A549 treated with DMSO at 1 μM for 4 hours (cell line): ENCODE results near the gene SYNPO2L. TPM values are rescaled to one million over a fixed set of nuclear protein-coding genes. Genes with fewer than 3 reads are reported as not detected.

ENCODE experiments used
- total RNA-seq: library from RNA; stranded (reverse); fragments of 200-300 nt; extraction: Qiagen RNA extraction; gene quantifications from 5 replicates; pipeline ENCODE4 v1.2.3, GENCODE V29; 2022; ENCODE audit warnings: low read depth

SYNPO2L gene, protein sequence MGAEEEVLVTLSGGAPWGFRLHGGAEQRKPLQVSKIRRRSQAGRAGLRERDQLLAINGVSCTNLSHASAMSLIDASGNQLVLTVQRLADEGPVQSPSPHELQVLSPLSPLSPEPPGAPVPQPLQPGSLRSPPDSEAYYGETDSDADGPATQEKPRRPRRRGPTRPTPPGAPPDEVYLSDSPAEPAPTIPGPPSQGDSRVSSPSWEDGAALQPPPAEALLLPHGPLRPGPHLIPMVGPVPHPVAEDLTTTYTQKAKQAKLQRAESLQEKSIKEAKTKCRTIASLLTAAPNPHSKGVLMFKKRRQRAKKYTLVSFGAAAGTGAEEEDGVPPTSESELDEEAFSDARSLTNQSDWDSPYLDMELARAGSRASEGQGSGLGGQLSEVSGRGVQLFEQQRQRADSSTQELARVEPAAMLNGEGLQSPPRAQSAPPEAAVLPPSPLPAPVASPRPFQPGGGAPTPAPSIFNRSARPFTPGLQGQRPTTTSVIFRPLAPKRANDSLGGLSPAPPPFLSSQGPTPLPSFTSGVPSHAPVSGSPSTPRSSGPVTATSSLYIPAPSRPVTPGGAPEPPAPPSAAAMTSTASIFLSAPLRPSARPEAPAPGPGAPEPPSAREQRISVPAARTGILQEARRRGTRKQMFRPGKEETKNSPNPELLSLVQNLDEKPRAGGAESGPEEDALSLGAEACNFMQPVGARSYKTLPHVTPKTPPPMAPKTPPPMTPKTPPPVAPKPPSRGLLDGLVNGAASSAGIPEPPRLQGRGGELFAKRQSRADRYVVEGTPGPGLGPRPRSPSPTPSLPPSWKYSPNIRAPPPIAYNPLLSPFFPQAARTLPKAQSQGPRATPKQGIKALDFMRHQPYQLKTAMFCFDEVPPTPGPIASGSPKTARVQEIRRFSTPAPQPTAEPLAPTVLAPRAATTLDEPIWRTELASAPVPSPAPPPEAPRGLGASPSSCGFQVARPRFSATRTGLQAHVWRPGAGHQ
- total RNA-seq = 0.01 TPM in 1 of 5 replicates, not detected in the others

DNA sequence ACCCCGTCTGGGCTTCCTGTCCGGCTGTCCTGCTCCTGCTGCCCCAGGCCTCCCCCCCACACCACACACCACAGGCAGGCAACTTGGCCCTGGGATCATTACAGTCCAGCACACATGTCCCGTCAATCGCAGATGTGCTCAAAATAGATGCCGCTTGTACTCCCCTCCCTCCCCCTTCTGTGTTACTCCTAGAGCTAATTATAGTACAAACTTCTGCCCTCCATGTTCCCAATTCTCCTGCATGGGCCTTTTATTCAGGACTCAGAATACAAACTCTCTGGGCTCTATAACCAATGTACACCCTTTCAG is at the start of gene SYNPO2L:
Gene SYNPO2L (minus strand): TSS at position 40 of the 309 bp plus-strand sequence. CDS start 107 bp downstream, outside the sequence.

DNA sequence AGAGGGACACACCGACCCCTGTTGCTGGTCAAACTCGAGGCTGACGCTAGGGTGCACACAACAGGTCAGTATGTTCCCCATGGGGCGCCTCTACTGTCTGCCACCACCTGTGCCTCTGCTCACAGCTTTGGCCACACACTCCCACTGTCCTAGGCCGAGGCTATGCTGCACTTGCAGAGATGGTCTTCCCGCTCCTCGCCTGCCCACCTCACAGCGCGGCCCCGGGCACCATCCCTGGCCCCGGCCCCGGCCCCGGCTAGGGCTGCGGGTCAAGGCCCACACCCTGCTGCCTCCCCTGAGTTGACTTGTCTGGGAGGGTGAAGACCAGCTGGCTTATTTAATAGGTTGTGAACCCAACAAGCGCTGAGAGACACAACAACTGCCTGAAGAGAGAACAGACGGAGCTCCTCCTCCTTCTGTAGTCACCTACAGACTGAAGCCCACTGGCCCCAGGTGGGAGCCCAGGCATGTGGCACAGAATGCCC is 41.9 kb upstream of the SYNPO2L start, which contains the start of gene AGAP5:
Gene AGAP5 (minus strand): TSS at position 435 of the 485 bp plus-strand sequence. CDS start 354 bp downstream, at position 81.

DNA sequence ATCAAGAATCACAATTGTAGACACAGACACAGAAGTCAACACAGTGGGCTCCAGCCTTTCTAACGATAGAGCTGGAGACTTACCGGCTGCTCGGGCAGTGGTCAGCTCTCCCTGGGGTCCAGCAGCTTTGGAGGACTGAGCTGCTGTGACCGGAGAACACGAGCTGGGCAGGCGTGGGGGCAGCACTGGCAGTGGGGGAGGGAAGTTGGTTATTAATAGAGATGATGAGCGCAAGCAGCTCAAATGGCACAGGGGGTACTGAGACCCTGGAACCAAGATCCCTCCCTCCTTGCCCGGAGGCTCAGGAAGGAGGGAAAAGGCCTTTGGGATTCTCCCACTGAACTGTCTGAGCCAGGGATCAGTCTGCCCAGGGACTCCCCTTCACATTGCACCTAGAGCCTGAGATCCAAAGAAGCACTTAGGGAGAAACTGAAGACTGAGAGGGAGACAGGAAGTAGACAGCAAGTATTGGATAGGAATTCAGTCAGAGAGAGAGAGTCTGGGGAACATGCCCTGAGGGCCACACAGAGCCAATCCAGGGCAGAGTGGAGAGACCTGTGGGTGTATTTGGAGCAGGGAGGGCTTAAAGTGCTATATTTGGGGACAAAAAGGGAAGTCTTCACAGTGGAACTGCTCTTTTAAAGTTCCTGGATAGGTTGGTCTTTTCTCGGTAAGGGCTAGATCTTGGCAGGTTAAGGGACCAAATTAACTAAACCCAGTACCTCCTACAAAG is 14.3 kb downstream of the SYNPO2L start, which contains the start of gene MYOZ1:
Gene MYOZ1 (minus strand): TSS at position 147 of the 733 bp plus-strand sequence. CDS start 1,457 bp downstream, outside the sequence.

Other genes starting within 250 kb of the SYNPO2L start
- gene ANXA7, start 242.0 kb downstream of the SYNPO2L start, total RNA-seq = 112 to 124 TPM (median 118 TPM) in 5 replicates
- 0.36 to 0.74 TPM (median 0.44 TPM) in 5 replicates for gene MSS51, start 222.5 kb downstream of the SYNPO2L start, total RNA-seq
- 16.6 to 20.2 TPM (median 19.3 TPM) in 5 replicates for gene PPP3CB, start 160.0 kb downstream of the SYNPO2L start, total RNA-seq
- gene USP54, start 64.7 kb downstream of the SYNPO2L start, total RNA-seq = 10.6 to 15.7 TPM (median 12.9 TPM) in 5 replicates
- not detected in 5 replicates for gene MYOZ1, start 14.6 kb downstream of the SYNPO2L start, total RNA-seq
- 1.8 to 3.0 TPM (median 2.8 TPM) in 5 replicates for gene AGAP5, start 42.1 kb upstream of the SYNPO2L start, total RNA-seq
- gene SEC24C, start 88.3 kb upstream of the SYNPO2L start, total RNA-seq = 46.1 to 67.9 TPM (median 63.6 TPM) in 5 replicates
- gene CHCHD1, start 126.0 kb upstream of the SYNPO2L start, total RNA-seq = 60.0 to 72.9 TPM (median 72.1 TPM) in 5 replicates
- gene ZSWIM8, start 129.6 kb upstream of the SYNPO2L start, total RNA-seq = 31.8 to 44.6 TPM (median 39.5 TPM) in 5 replicates
- 13.5 to 16.9 TPM (median 15.0 TPM) in 5 replicates for gene NDST2, start 155.6 kb upstream of the SYNPO2L start, total RNA-seq
- gene CAMK2G, start 218.5 kb upstream of the SYNPO2L start, total RNA-seq = 17.3 to 21.1 TPM (median 19.1 TPM) in 5 replicates